SU-DHL-6 (cell line): ENCODE results near the gene RELL2.

ENCODE experiments used
- EZH2phosphoT487 ChIP-seq: fragments of 200-600 bp; sonication (generic), shearing (Covaris generic); conservative IDR thresholded peaks from 2 replicates; pipeline ENCODE4 v1.6.1; 2018; ENCODE audit warnings: mild to moderate bottlenecking, antibody characterized with exemption, low read length, moderate library complexity, mixed read lengths
- TF ChIP-seq, protein P1 (sequence below): fragments of 200-600 bp; sonication (generic); IDR thresholded peaks from one replicate; pipeline ENCODE4 v1.5.1; 2017; ENCODE audit warnings: antibody characterized with exemption, mild to moderate bottlenecking, low read length, moderate library complexity; ENCODE audit not compliant: insufficient read depth, poor library complexity, severe bottlenecking

- TF ChIP-seq, protein P1, sequence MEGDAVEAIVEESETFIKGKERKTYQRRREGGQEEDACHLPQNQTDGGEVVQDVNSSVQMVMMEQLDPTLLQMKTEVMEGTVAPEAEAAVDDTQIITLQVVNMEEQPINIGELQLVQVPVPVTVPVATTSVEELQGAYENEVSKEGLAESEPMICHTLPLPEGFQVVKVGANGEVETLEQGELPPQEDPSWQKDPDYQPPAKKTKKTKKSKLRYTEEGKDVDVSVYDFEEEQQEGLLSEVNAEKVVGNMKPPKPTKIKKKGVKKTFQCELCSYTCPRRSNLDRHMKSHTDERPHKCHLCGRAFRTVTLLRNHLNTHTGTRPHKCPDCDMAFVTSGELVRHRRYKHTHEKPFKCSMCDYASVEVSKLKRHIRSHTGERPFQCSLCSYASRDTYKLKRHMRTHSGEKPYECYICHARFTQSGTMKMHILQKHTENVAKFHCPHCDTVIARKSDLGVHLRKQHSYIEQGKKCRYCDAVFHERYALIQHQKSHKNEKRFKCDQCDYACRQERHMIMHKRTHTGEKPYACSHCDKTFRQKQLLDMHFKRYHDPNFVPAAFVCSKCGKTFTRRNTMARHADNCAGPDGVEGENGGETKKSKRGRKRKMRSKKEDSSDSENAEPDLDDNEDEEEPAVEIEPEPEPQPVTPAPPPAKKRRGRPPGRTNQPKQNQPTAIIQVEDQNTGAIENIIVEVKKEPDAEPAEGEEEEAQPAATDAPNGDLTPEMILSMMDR: no peak
- TF ChIP-seq EZH2phosphoT487: no peak
Observed at GRCh38 chr5:141677415-141677814, 40.6 kb downstream of the RELL2 start.
